Body of pancreas (tissue), 4 donors: Measurements from ENCODE around the gene NELFB. TPM values are rescaled to one million over a fixed set of nuclear protein-coding genes. Genes with fewer than 3 reads are reported as not detected.
A peak's percentile ranks its signal among the peaks of the same experiment; 100 is the strongest.
"Not testable (repeated sequence)": the region's sequence is repeated elsewhere in the genome, so short reads cannot be mapped to it uniquely, and the experiment has no call there.

Experiments
- ATAC-seq: fragments of 150-250 bp; one replicate; pipeline ENCODE4 v1.9.1; 2016
- DNase-seq, 4 donors: peaks; one replicate each; pipeline ENCODE4 v3.0.0-alpha.2; 2019
- H3K27ac ChIP-seq, 4 donors: fragments of 200-600 bp; sonication (generic); 1 replicate in 3 of 4; 2 replicates in 1 of 4; pipeline versions ENCODE4 v1.5.1 to v1.6.1; 2016 to 2019; ENCODE audit warnings: mild to moderate bottlenecking in 1 of 4, mixed read lengths in 1 of 4, moderate library complexity in 1 of 4
- H3K27me3 ChIP-seq, 2 donors: fragments of 200-600 bp; sonication (generic); one replicate each; pipeline ENCODE4 v1.6.0; 2016; ENCODE audit warnings: mild to moderate bottlenecking in 1 of 2
- H3K36me3 ChIP-seq, 2 donors: fragments of 200-600 bp; sonication (generic); replicated peaks in 1 of 2; 2 replicates each; pipeline ENCODE4 v1.5.1; 2016; ENCODE audit warnings: low read depth in 2 of 2; ENCODE audit not compliant: insufficient read depth in 1 of 2
- H3K4me1 ChIP-seq: fragments of 200-600 bp; sonication (generic); one replicate; pipeline ENCODE4 v1.6.0; 2016
- H3K4me3 ChIP-seq, 2 donors: fragments of 200-600 bp; sonication (generic); 1 replicate in 1 of 2; 2 replicates in 1 of 2; pipeline ENCODE4 v1.5.1; 2016 to 2019
- H3K9me3 ChIP-seq, 3 donors: fragments of 200-600 bp; sonication (generic); 1 replicate in 2 of 3; 2 replicates in 1 of 3; pipeline ENCODE4 v1.5.1; 2016
- POLR2A ChIP-seq, 3 donors: fragments of 450-650 bp; IDR thresholded peaks; one replicate each; pipeline ENCODE4 v1.6.1; 2016; ENCODE audit warnings: antibody characterized with exemption in 3 of 3, mild to moderate bottlenecking in 2 of 3
- WGBS, 2 donors: methylation state at CpG; one replicate each; pipeline ENCODE4 v1.1.5; 2017; 5-methylcytosine and 5-hydroxymethylcytosine counted together
- intact Hi-C: fragments of 100-400 bp; cut with DNase I; formaldehyde crosslinking; loops from one replicate; pipeline ENCODE4 v1.15.1; 2023
- total RNA-seq, 2 donors: library from RNA; depleted of rRNA; stranded (reverse); fragments of >200 nt; gene quantifications; one replicate each; pipeline ENCODE4 v1.1.0, GENCODE V29; 2016
- TF ChIP-seq, protein P1 (sequence below), 7 experiments: fragments of 450-650 bp in 4 of 7; fragments of 200-600 bp in 3 of 7; sonication (generic) in 3 of 7; IDR thresholded peaks; one replicate each; pipeline ENCODE4 v1.5.1; 2016 to 2019; ENCODE audit warnings: antibody characterized with exemption in 7 of 7

NELFB gene
- total RNA-seq, 2 donors from 2014 or later = 31.3 to 34.2 TPM

- H3K27ac ChIP-seq = peak overlapping the region in 3 of 4 donors; percentile 17 to 55 (median 36)
- H3K4me1 ChIP-seq = peaks cover 47% of the 10 kb centered on the region
- no peak overlapping the region for H3K4me3 ChIP-seq
- TF ChIP-seq POLR2A (IDR thresholded peaks at IDR 0.05) = peak in 1 of 3 donors; percentile 7
- TF ChIP-seq, protein P1, sequence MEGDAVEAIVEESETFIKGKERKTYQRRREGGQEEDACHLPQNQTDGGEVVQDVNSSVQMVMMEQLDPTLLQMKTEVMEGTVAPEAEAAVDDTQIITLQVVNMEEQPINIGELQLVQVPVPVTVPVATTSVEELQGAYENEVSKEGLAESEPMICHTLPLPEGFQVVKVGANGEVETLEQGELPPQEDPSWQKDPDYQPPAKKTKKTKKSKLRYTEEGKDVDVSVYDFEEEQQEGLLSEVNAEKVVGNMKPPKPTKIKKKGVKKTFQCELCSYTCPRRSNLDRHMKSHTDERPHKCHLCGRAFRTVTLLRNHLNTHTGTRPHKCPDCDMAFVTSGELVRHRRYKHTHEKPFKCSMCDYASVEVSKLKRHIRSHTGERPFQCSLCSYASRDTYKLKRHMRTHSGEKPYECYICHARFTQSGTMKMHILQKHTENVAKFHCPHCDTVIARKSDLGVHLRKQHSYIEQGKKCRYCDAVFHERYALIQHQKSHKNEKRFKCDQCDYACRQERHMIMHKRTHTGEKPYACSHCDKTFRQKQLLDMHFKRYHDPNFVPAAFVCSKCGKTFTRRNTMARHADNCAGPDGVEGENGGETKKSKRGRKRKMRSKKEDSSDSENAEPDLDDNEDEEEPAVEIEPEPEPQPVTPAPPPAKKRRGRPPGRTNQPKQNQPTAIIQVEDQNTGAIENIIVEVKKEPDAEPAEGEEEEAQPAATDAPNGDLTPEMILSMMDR (IDR thresholded peaks at IDR 0.05) = no peak
- H3K9me3 ChIP-seq = no peaks in the 10 kb centered on the region
- 48% methylated on average over 10 to 12 of the region's 13 CpGs for WGBS, 2 donors
- peak in 3 of 4 donors; percentile 46 to 66 (median 60) for DNase-seq
- H3K36me3 ChIP-seq = no peaks in the 10 kb centered on the region
- H3K27me3 ChIP-seq = peaks cover 0 to 13% of the 10 kb centered on the region in 2 donors
- no peak for ATAC-seq
- intact Hi-C loops = no loop called here
These were observed 17.1 kb upstream of the NELFB start for GRCh38 chr9:137237759-137238726.

DNA sequence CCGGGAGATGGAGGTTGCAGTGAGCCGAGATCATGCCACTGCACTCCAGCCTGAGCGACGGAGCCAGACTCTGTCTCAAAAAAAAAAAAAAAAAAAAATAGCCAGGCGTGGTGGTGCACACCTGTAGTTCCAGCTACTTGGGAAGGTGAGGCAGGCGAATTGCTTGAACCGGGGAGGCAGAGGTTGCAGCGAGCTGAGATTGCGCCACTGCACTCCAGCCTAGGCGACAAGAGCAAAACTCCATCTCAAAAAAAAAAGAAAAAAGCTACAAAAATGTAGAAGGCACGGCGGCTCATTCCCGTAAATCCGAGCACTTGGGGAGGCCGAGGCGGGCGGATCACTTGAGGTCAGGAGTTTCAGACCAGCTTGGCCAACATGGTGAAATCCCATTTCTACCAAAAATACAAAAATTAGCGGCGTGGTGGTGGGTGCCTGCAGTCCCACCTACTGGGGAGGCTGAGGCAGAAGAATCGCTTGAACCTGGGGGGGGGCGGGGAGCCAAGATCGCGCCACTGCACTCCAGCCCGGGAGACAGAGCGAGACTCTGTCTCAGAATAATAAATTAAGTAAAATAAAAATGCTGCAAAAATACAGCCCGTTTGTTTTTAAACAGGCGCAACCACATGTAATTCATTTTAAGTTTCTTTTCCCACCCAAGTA is 15.5 kb upstream of the NELFB start:
- H3K27me3 ChIP-seq, intact Hi-C loops, DNase-seq, H3K36me3 ChIP-seq, ATAC-seq, H3K9me3 ChIP-seq: not testable (repeated sequence)
- WGBS, 2 donors = 48 to 62% methylated on average over 21 to 23 of the region's 27 CpGs
- peaks cover 64% of the 10 kb centered on the region for H3K4me1 ChIP-seq
- peak overlapping the region; percentile 88 to 98 (median 91) for H3K27ac ChIP-seq
- peak overlapping the region in 1 of 2 donors; percentile 44 for H3K4me3 ChIP-seq

DNA sequence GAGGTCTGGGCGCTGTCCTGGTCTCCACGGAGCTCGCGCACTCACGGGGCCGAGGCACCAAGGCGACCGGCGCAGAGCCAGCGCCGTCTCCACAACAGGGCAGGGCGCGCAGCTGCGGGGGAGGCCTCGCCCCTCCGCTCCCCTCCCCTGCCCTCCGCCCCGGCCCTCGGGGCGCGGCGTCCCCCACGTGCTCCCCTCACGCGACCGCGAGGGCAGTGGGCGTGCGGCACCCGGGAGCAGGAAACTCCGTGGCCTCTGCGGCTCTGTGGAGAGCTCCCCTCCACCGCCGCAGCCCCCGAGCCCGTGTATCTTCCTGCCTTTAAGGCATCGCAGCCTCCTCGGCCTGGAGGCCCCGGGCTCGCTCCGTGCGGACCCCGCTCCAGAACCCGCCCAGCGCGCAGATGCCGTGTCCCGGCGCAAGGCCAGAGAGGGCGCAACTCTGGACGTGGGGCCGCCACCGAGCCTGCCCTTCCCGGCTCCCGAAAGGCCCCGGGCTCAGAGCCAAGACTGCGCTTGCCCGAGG is 14.7 kb upstream of the NELFB start:
- ATAC-seq (peak; percentile 28), DNase-seq (peak; percentile 76 to 85 (median 80))
- Histone ChIP-seq H3K36me3 (no peaks in the 10 kb centered on the region), H3K4me3 (peak overlapping the region; percentile 4 to 44), H3K27ac (peak overlapping the region; percentile 88 to 98 (median 91)), H3K9me3 (no peaks in the 10 kb centered on the region), H3K27me3 (peaks cover 0 to 6% of the 10 kb centered on the region in 2 donors), H3K4me1 (peaks cover 65% of the 10 kb centered on the region)
- intact Hi-C loops = no loop called here
- TF ChIP-seq, protein P1 (IDR thresholded peaks at IDR 0.05) = peak in 2 of 7 experiments; percentile 4 to 6
- no peak for TF ChIP-seq POLR2A (IDR thresholded peaks at IDR 0.05)
- WGBS, 2 donors = 1% methylated on average over 58 of the region's 58 CpGs; no CpG with 5 or more reads in 1 of the 2 donors

- WGBS, 2 donors = 0 to 1% methylated on average over 6 to 64 of the region's 67 CpGs
- ATAC-seq = peak; percentile 85
- peak within 1 kb of the TSS; percentile 89 to 98 (median 96) for H3K27ac ChIP-seq
- intact Hi-C loops = no loop called here
- H3K36me3 ChIP-seq = no peaks in the 10 kb centered on the region
- peak within 1 kb of the TSS; percentile 71 to 73 for H3K4me3 ChIP-seq
- no peaks in the 10 kb centered on the region for H3K9me3 ChIP-seq
- DNase-seq = peak; percentile 99 to 100 (median 100)
- H3K4me1 ChIP-seq = peaks cover 62% of the 10 kb centered on the region
- TF ChIP-seq, protein P1 (IDR thresholded peaks at IDR 0.05) = no peak
- peak; percentile 100 for TF ChIP-seq POLR2A (IDR thresholded peaks at IDR 0.05)
- H3K27me3 ChIP-seq = no peaks in the 10 kb centered on the region
These were observed 14.2 kb upstream of the NELFB start, which contains the start of gene TUBB4B for GRCh38 chr9:137240841-137241489. TSS of gene TUBB4B (plus strand) at chr9:137241287. CDS start at chr9:137241361, 74 bp downstream.
